Measurements from ENCODE around the gene CENPL. TPM values are rescaled to one million over a fixed set of nuclear protein-coding genes. Genes with fewer than 3 reads are reported as not detected.
A peak's percentile ranks its signal among the peaks of the same experiment; 100 is the strongest.

Gene CENPL
- total RNA-seq, 1 experiment from 2014 or later: 19.5 TPM

GRCh38 chr1:173871091-173871490 lies 46.4 kb upstream of the CENPL start:
- H3K4me3 ChIP-seq: no peak overlapping the region
- H4K20me1 ChIP-seq (ENCODE audit: insufficient read depth): peaks cover 10% of the 10 kb centered on the region
- peaks cover 15% of the 10 kb centered on the region for H3K36me3 ChIP-seq (ENCODE audit: low read depth)
- BruUV-seq (replicated peaks): no TSS peak
- no peak for DNase-seq
- no peaks in the 10 kb centered on the region for H3K9me3 ChIP-seq (ENCODE audit: insufficient read depth, low read depth)
- ChIA-PET POLR2A (ENCODE audit: unreplicated experiment) (no interaction called here), CTCF (no interaction called here)
- intact Hi-C loops (cut with micrococcal nuclease; ENCODE audit: unreplicated experiment): no loop called here
- TF ChIP-seq EZH2 (IDR thresholded peaks at IDR 0.05; ENCODE audit: low read depth) (no peak), CTCF (conservative IDR thresholded peaks at IDR 0.05) (no peak)
- H3K27me3 ChIP-seq (ENCODE audit: insufficient read depth, low read depth): no peaks in the 10 kb centered on the region
- H3F3A ChIP-seq (ENCODE audit: insufficient read depth, low read depth): peaks cover 20% of the 10 kb centered on the region
- peaks cover 13% of the 10 kb centered on the region for H3K4me1 ChIP-seq (replicated peaks; ENCODE audit: insufficient read depth)
- H3K9me2 ChIP-seq (ENCODE audit: insufficient read depth): no peaks in the 10 kb centered on the region
- H3K79me2 ChIP-seq (ENCODE audit: low read depth): peaks cover 17% of the 10 kb centered on the region
- H2AFZ ChIP-seq: no peak overlapping the region
- no peak overlapping the region for H3K4me2 ChIP-seq
- no peak overlapping the region for H3K27ac ChIP-seq

DNA sequence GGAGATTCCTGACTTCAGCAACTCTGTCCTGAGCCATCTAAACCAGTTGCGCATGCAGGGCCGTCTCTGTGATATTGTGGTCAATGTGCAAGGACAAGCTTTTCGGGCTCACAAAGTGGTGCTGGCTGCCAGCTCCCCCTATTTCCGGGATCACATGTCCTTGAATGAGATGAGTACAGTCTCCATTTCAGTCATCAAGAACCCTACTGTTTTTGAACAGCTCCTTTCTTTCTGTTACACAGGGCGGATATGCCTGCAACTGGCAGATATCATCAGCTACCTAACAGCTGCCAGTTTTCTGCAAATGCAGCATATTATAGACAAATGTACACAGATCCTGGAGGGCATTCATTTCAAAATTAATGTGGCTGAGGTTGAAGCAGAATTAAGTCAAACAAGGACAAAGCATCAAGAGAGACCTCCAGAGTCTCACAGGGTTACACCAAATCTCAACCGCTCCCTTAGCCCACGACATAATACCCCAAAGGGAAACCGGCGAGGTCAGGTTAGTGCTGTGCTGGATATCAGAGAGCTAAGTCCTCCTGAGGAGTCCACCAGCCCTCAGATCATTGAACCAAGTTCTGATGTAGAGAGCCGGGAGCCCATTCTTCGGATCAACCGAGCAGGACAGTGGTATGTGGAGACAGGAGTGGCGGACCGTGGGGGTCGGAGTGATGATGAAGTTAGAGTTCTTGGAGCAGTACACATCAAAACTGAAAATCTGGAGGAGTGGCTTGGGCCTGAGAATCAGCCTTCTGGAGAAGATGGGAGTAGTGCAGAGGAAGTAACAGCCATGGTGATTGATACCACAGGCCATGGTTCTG lies 45.8 kb upstream of the CENPL start:
- Histone ChIP-seq H2AFZ (no peak overlapping the region), H3K36me3 (ENCODE audit: low read depth) (peaks cover 22% of the 10 kb centered on the region), H3F3A (ENCODE audit: insufficient read depth, low read depth) (peaks cover 26% of the 10 kb centered on the region), H3K79me2 (ENCODE audit: low read depth) (peaks cover 23% of the 10 kb centered on the region), H3K27ac (no peak overlapping the region), H4K20me1 (ENCODE audit: insufficient read depth) (peaks cover 16% of the 10 kb centered on the region), H3K27me3 (ENCODE audit: insufficient read depth, low read depth) (no peaks in the 10 kb centered on the region), H3K4me3 (no peak overlapping the region), H3K9me2 (ENCODE audit: insufficient read depth) (no peaks in the 10 kb centered on the region), H3K4me2 (no peak overlapping the region), H3K9me3 (ENCODE audit: insufficient read depth, low read depth) (no peaks in the 10 kb centered on the region), H3K4me1 (replicated peaks; ENCODE audit: insufficient read depth) (peaks cover 19% of the 10 kb centered on the region)
- CTCF ChIA-PET: no interaction called here
- no peak for DNase-seq
- POLR2A ChIA-PET (ENCODE audit: unreplicated experiment): no interaction called here
- BruUV-seq (replicated peaks): no TSS peak
- no peak for TF ChIP-seq CTCF (conservative IDR thresholded peaks at IDR 0.05)
- no peak for TF ChIP-seq EZH2 (IDR thresholded peaks at IDR 0.05; ENCODE audit: low read depth)
- intact Hi-C loops (cut with micrococcal nuclease; ENCODE audit: unreplicated experiment): no loop called here

GRCh38 chr1:173869021-173869359 lies 44.3 kb upstream of the CENPL start:
- no peaks in the 10 kb centered on the region for H3K9me3 ChIP-seq (ENCODE audit: insufficient read depth, low read depth)
- peaks cover 36% of the 10 kb centered on the region for H3K36me3 ChIP-seq (ENCODE audit: low read depth)
- no TSS peak for BruUV-seq (replicated peaks)
- H4K20me1 ChIP-seq (ENCODE audit: insufficient read depth): peaks cover 31% of the 10 kb centered on the region
- H3K27ac ChIP-seq: peak overlapping the region; percentile 91
- H3K27me3 ChIP-seq (ENCODE audit: insufficient read depth, low read depth): no peaks in the 10 kb centered on the region
- intact Hi-C loops (cut with micrococcal nuclease; ENCODE audit: unreplicated experiment): loop anchor here (2.0 to 10.0 kb wide), 6 partner anchors 152 to 1334 kb away; partner anchors contain the start of genes KLHL20, PRDX6, RABGAP1L and SUCO
- CTCF ChIA-PET: no interaction called here
- H3K4me2 ChIP-seq: peak overlapping the region; percentile 78
- H3K9me2 ChIP-seq (ENCODE audit: insufficient read depth): no peaks in the 10 kb centered on the region
- H3K79me2 ChIP-seq (ENCODE audit: low read depth): peaks cover 34% of the 10 kb centered on the region
- peaks cover 41% of the 10 kb centered on the region for H3F3A ChIP-seq (ENCODE audit: insufficient read depth, low read depth)
- POLR2A ChIA-PET (ENCODE audit: unreplicated experiment): interaction anchor here (0.6 to 1.0 kb wide), 4 partner anchors 20 to 1123 kb away, joined by 3 to 4 read pairs (median 3); partner anchors contain the start of gene RC3H1
- peak overlapping the region; percentile 95 for H3K4me3 ChIP-seq
- H3K4me1 ChIP-seq (replicated peaks; ENCODE audit: insufficient read depth): peaks cover 34% of the 10 kb centered on the region
- DNase-seq: no peak
- TF ChIP-seq EZH2 (IDR thresholded peaks at IDR 0.05; ENCODE audit: low read depth) (no peak), CTCF (conservative IDR thresholded peaks at IDR 0.05) (no peak)
- H2AFZ ChIP-seq: peak overlapping the region; percentile 79
